Motor neuron (in vitro differentiated cells): ENCODE measurements around the gene CGAS. TPM values are rescaled to one million over a fixed set of nuclear protein-coding genes. Genes with fewer than 3 reads are reported as not detected.
A peak's percentile ranks its signal among the peaks of the same experiment; 100 is the strongest.
"Not testable (repeated sequence)": the region's sequence is repeated elsewhere in the genome, so short reads cannot be mapped to it uniquely, and the experiment has no call there.

ENCODE experiments used
- ATAC-seq, 8 experiments: fragments of 200-7000 bp; cut with Tn5 transposase; replicated peaks in 6 of 8; 2 replicates each; pipeline ENCODE4 v1.8.0; 2021; ENCODE audit warnings: mild to moderate bottlenecking in 8 of 8, moderate library complexity in 8 of 8
- H3K27ac ChIP-seq, 2 donors: fragments of 250-450 bp; sonication (Bioruptor Pico); 2 replicates each; pipeline ENCODE4 v1.9.0; 2021; ENCODE audit warnings: antibody characterized with exemption in 2 of 2, mild to moderate bottlenecking in 2 of 2, moderate library complexity in 1 of 2
- H3K4me1 ChIP-seq, 2 donors: fragments of 250-450 bp; sonication (Bioruptor Pico); replicated peaks in 1 of 2; 2 replicates each; pipeline ENCODE4 v1.6.1; 2021; ENCODE audit warnings: antibody characterized with exemption in 2 of 2, mild to moderate bottlenecking in 2 of 2, moderate library complexity in 1 of 2
- H3K4me3 ChIP-seq, 5 donors: fragments of 250-450 bp; sonication (Bioruptor Pico); 2 replicates each; pipeline ENCODE4 v1.9.0; 2021; ENCODE audit warnings: antibody characterized with exemption in 5 of 5, mild to moderate bottlenecking in 5 of 5, moderate library complexity in 4 of 5
- WGBS, 10 experiments: fragments of 450-650 bp; shearing (Covaris generic); methylation state at CpG; one replicate each; pipeline ENCODE4 v1.0.0; 2022; 5-methylcytosine and 5-hydroxymethylcytosine counted together
- in situ Hi-C, 9 experiments: fragments of 400-800 bp; cut with MboI; loops; one replicate each; pipeline ENCODE4 v1.15.0; 2021; ENCODE audit warnings: low sequenced_read_pairs in 9 of 9, low pct_unique_long_range_greater_than_20kb in 2 of 9; ENCODE audit not compliant: unreplicated experiment in 9 of 9
- total RNA-seq, 8 experiments: library from RNA; unstranded; fragments of 300-600 nt; gene quantifications; 2 replicates each; pipeline versions ENCODE4 v1.2.3 to v1.2.4, GENCODE V29; 2022

CGAS gene
- total RNA-seq, result 1 to 10 TPM in 1 of 8 experiments, under 1 TPM in 7; 0.14 to 1.0 (median 0.28) TPM

DNA sequence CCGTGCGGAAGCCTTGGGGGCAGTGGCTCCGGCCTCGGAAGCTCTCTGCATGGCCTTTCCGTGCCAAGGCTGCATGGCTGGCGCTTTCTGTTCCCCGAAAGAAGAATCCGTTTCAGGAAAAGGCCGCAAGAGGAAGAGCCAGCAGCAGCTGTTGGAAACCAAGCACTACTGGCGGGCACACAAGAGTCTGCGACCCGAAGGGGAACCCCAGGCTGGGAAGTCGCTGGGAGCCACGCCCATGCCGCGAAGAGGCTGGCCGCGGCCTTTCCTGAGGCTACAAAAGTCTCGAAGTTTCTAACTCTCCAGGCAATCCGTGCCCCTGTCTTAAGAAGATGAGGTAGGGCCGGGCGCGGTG lies at the start of gene CGAS:
Gene CGAS, minus strand, starts transcription at position 191 of the 355 bp plus-strand sequence. Its CDS starts 116 bp downstream, at position 75.
- WGBS, 10 experiments, result 13 to 50% (median 38%) methylated on average over 2 to 10 of the region's 23 CpGs; no CpG with 5 or more reads in 5 of the 10 experiments
- no peak within 1 kb of the TSS for H3K27ac ChIP-seq

DNA sequence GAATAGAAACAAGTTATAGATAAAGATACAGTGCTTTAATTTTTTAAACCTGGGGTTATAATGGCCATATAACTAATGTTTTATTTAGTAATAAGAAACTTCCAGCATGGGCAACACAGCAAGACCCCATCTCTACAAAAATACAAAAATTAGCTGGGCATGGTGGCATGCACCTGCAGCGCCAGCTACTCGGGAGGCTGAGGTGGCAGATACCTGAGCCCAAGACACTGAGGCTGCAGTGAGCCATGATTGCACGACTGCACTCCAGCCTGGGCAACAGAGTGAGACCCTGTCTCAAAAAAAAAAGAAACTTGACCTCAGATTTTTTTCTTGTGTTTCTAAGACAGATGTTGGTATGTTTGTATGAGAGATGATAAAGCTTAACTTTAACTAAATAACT lies 45.8 kb upstream of the CGAS start:
- ATAC-seq, result no peak
- no peak overlapping the region for H3K4me3 ChIP-seq
- no peaks in the 10 kb centered on the region for H3K4me1 ChIP-seq
- H3K27ac ChIP-seq, result no peak overlapping the region
- in situ Hi-C loops, result no loop called here
- WGBS, 10 experiments, result 57 to 100% (median 100%) methylated on average over 1 to 3 of the region's 3 CpGs; no CpG with 5 or more reads in 2 of the 10 experiments

More for the DNA sequence above, at the start of gene CGAS:
- Histone ChIP-seq H3K4me1 (no peaks in the 10 kb centered on the region), H3K4me3 (no peak within 1 kb of the TSS)
- in situ Hi-C loops, result no loop called here
- ATAC-seq, result peak in 3 of 8 experiments; percentile 74 to 85 (median 81)

DNA sequence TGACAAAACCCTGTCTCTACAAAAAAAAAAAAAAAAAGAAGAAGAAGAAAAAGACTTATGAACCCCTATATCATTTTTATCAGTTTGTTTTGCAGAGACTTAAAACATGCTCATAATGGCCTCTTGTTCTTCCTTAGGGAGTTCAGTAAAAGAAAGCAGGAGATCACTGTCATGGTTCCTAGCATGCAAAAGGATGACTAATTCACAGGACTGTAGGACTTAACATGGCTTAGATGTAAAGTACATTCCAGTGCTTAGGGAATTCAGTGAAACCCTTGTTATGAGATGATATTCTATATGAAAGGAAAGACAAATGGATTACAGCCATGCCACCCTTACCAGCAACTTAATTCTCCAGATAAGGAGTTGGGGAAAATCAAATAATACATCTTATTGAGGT lies 39.3 kb upstream of the CGAS start:
- no peak for ATAC-seq
- no peaks in the 10 kb centered on the region for H3K4me1 ChIP-seq
- H3K27ac ChIP-seq, result no peak overlapping the region
- in situ Hi-C loops, result no loop called here
- no peak overlapping the region for H3K4me3 ChIP-seq

DNA sequence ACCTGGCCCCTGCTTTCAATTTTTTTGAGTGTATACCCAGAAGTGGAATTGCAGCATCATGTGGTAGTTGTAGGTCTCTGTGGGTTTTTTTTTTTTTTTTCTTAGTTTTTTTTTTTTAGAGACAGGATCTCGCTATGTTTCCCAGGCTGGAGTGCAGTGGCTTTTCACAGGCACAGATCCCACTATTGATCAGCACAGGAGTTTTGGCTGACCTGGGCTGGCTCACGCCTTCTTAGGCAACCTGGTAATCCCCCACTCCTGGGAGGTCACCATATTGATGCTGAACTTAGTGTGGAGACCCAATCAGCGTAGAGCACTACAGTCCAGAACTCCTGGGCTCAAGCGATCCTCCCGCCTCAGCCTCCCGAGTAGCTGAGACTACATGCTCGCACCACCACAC lies 35.4 kb upstream of the CGAS start:
- no peak overlapping the region for H3K27ac ChIP-seq
- 87 to 100% (median 100%) methylated on average over 1 to 7 of the region's 7 CpGs; no CpG with 5 or more reads in 4 of the 10 experiments for WGBS, 10 experiments
- no peak for ATAC-seq
- no peak overlapping the region for H3K4me3 ChIP-seq
- no peaks in the 10 kb centered on the region for H3K4me1 ChIP-seq
- in situ Hi-C loops, result no loop called here

DNA sequence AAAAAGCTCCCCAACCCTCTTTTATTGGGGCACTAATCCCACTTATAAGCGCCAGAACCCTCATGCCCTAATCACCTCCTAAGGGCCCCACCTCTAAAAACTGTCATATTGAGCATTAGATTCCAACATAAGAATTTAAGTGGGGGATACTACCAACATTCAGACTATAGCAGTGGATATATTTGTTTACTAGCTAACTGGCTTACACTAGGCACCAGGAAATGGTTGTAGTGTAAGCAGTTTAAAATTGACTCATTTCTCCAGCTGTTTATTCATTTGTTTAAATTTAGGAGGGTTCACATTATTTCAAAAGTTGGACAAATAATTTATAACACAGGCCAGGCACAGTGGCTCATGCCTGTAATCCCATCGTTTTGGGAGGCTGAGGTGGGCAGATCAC lies 32.3 kb upstream of the CGAS start:
- Histone ChIP-seq H3K27ac (no peak overlapping the region), H3K4me1 (no peaks in the 10 kb centered on the region), H3K4me3 (no peak overlapping the region)
- WGBS, 10 experiments, result 50 to 100% (median 97%) methylated on average over 1 to 2 of the region's 2 CpGs; no CpG with 5 or more reads in 4 of the 10 experiments
- ATAC-seq, result no peak
- in situ Hi-C loops, result no loop called here

DNA sequence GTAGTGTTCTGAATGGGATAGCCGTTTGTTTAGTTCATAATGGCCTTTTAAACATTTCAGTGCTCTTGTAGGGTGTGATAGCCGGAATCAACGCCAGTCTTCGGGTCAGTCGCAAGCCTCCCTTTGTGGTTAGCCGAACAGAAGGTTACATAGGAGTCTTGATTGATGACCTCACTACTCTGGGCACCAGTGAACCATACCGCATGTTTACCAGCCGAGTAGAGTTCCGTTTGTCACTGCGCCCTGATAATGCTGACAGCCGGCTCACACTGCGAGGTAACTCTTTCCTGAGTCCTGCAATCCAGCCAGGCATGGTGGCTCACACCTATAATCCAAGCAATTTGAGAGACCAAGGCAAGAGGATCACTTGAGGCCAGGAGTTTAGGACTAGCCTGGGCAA lies 29.9 kb upstream of the CGAS start:
- H3K4me1 ChIP-seq, result no peaks in the 10 kb centered on the region
- no peak overlapping the region for H3K27ac ChIP-seq
- ATAC-seq, result no peak
- WGBS, 10 experiments, result 0 to 97% (median 94%) methylated on average over 1 to 10 of the region's 12 CpGs
- in situ Hi-C loops, result no loop called here
- no peak overlapping the region for H3K4me3 ChIP-seq

DNA sequence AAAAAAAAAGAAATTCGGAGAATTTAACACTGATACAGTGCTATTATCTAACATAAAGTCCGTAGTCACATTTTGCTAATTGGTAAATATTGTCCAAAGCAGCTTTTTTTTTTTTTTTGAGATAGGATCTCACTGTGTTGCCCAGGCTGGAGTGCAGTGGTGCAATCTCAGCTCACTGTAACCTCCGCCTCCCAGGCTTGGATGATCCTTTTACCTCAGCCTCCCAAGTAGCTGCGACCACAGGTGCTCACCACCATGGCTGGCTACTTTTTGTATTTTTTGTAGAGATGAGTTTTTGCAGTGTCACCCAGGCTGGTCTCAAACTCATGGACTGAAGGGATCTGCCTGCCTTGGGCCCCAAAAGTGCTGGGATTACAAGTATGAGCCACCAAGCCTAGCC lies 25.3 kb upstream of the CGAS start:
- WGBS, 10 experiments, result 90 to 100% (median 100%) methylated on average over 1 to 4 of the region's 4 CpGs; no CpG with 5 or more reads in 3 of the 10 experiments
- Histone ChIP-seq H3K4me3 (no peak overlapping the region), H3K27ac (no peak overlapping the region), H3K4me1 (no peaks in the 10 kb centered on the region)
- no peak for ATAC-seq
- in situ Hi-C loops, result no loop called here

DNA sequence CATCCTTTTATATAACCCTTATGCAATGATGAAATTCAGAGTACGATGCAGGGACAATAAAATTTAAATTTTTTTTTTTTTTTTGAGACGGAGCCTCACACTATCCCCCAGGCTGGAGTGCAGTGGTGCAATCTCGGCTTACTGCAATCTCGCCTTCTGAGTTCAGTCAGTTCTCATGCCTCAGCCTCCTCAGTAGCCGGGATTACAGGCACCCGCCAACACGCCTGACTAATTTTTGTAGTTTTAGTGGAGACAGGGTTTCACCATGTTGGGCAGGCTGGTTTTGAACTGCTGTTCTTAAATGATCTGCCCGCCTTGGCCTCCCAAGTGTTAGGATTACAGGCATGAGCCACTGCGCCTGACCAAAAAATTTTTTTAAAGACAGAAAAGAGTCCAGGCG lies 24.6 kb upstream of the CGAS start:
- no peak for ATAC-seq
- no peak overlapping the region for H3K27ac ChIP-seq
- WGBS, 10 experiments, result 86 to 100% (median 99%) methylated on average over 1 to 8 of the region's 10 CpGs; no CpG with 5 or more reads in 1 of the 10 experiments
- in situ Hi-C loops, result no loop called here
- H3K4me1 ChIP-seq, result no peaks in the 10 kb centered on the region
- H3K4me3 ChIP-seq, result no peak overlapping the region

DNA sequence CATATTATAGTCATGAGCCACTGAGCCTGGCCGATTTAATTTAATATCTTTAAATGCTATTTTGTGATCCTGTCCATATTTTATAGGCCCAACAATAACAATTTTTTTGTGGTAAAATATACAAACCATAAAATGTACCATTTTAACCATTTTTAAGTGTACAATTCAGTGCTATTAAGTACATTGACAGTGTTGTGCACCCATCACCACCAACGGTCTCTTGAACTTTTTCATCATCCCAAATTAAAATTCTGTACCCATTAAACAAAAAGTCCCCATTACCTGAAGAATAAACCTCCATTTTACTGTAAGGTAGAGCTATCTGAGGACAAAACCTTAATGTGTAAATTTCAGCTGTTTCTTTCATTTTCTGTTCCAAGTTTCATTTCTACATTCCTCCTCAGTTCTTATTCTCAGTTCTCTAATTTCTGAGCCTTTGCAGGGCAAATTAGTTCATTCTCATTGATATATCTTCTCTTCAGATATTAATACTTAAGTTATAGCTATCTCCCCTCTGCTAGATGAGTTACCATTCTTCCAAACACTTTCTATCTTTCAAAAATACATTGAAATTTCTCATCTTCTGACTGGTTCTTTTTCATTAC lies 19.7 kb upstream of the CGAS start:
- WGBS, 10 experiments, result 62 to 100% (median 88%) methylated on average over 1 to 2 of the region's 2 CpGs; no CpG with 5 or more reads in 1 of the 10 experiments
- H3K4me3 ChIP-seq, result no peak overlapping the region
- no peak for ATAC-seq
- H3K4me1 ChIP-seq, result no peaks in the 10 kb centered on the region
- no peak overlapping the region for H3K27ac ChIP-seq
- in situ Hi-C loops, result no loop called here

DNA sequence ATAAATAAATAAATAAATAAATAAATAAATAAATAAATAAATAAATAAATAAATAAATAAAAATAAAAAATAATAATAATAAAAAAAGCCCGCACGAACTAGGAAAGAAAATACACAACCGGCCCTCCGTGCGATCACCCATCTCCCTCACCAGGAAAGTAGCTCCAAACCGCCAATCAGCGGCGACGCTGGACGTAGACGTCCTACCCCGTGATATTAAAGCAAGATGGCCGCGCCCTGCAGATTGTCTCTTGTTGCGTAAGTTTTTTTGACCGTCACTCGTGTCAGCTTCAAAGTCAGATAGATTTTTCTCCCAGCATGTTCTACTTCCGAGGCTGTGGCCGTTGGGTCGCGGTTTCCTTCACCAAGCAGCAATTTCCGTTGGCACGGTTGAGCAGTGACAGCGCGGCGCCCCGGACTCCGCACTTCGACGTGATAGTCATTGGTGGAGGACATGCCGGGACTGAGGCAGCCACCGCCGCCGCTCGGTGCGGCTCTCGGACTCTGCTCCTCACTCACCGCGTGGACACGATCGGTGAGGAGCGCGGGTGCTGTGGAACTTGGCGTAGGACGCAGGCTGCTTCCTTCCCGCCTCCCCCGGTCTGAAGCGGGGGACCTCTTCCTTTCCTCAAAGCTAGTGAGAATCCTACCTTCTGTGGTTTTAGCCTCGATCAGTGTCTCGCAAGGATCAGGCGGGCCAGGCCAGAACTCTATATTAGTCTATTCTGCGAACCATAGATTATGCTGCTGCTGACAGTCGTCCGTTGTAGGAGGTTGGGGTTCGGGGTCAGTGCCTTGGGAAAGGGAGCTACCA lies 9.6 kb upstream of the CGAS start, which contains the start of gene MTO1:
Gene MTO1, plus strand, starts transcription at position 201 of the 814 bp plus-strand sequence. Its CDS starts 118 bp downstream, at position 319.
- Histone ChIP-seq H3K4me1 (peaks cover 12 to 19% of the 10 kb centered on the region in 2 donors), H3K4me3 (peak within 1 kb of the TSS; percentile 63 to 93 (median 81)), H3K27ac (peak within 1 kb of the TSS; percentile 89 to 93)
- in situ Hi-C loops, result no loop called here
- peak; percentile 91 to 98 (median 95) for ATAC-seq
- WGBS, 10 experiments, result 0 to 3% (median 0%) methylated on average over 2 to 34 of the region's 55 CpGs; no CpG with 5 or more reads in 2 of the 10 experiments

DNA sequence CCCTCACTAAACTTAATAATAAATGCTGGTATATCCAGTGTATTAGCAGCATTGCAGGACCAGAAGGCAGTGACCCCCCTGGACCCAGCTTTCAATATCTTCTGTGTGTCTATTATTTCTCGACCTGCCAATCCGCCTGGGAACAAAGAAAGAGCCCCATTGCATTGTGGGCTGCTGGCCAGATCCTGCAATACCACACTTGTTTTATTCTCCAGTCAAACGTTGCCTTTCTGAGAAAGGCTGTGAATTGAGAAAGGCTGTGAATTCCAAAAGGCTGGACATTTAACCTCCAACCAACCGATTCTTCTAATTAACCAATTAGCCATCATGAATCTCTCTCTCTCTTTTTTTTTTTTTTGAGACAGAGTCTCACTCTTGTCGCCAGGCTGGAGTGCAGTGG lies 8.0 kb upstream of the CGAS start:
- H3K4me1 ChIP-seq, result peaks cover 12 to 19% of the 10 kb centered on the region in 2 donors
- no peak overlapping the region for H3K4me3 ChIP-seq
- H3K27ac ChIP-seq, result peak overlapping the region in 1 of 2 donors; percentile 49
- 17 to 93% (median 42%) methylated on average over 1 to 4 of the region's 5 CpGs; no CpG with 5 or more reads in 3 of the 10 experiments for WGBS, 10 experiments
- peak in 5 of 8 experiments; percentile 5 to 44 (median 37) for ATAC-seq
- in situ Hi-C loops, result no loop called here

DNA sequence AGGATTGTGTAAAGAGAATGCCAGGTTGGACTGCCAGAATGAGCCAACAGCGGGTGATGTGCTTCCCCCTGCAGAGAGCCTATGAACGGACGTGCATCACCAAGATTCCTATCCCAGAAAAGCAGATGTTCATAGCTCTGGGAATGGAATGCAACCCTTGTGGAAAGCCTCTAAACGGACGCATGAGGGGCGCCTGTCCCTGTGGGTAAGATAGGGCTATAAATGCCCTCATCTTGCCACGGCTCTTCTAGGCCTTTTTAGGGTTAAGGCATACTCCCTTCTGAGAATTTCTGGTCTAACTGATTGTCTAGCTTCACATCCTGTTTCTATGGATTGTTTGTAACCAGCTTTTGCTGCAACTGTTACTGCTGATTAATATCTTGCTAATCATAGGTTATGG lies 7.4 kb upstream of the CGAS start:
- ATAC-seq, H3K27ac ChIP-seq, in situ Hi-C loops, H3K4me3 ChIP-seq: not testable (repeated sequence)
- 55 to 100% (median 97%) methylated on average over 1 to 5 of the region's 7 CpGs; no CpG with 5 or more reads in 4 of the 10 experiments for WGBS, 10 experiments
- H3K4me1 ChIP-seq, result peaks cover 12 to 19% of the 10 kb centered on the region in 2 donors

DNA sequence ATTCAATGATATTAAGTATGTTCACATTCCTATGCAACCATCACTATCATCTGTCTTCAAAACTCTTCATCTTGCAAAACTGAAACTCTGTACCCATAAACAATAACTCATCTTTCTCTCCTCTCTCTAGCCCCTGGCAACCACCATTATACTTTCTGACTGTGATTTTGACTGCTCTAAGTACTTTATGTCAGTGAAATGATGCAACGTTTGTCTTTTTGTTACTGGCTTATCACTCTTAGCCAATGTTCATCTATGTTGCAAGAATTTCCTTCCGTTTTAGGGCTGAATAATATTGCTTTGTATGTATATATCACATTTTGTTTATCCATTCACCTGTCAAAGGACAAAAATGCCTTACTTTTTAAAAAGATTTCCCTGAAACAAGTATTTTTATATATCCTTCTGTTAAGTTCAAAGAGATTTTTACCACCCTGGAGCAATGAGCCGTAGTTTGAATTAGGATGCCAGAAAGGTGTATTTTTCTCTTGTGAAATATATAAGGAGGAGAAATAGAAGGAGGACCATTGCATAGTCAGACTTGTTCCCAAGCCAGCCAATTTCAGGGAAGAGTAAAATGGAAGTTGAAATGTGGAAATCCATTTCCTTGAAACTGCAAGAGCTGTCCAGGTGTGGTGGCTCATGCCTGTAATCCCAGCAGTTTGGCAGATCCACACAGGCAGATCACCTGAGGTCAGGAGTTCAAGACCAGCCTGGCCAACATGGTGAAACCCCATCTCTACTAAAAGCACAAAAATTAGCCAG lies 4.0 kb upstream of the CGAS start:
- H3K27ac ChIP-seq, result no peak overlapping the region
- ATAC-seq, result no peak
- in situ Hi-C loops, result no loop called here
- peaks cover 10 to 11% of the 10 kb centered on the region in 2 donors for H3K4me1 ChIP-seq
- H3K4me3 ChIP-seq, result no peak overlapping the region
- WGBS, 10 experiments, result 43 to 86% (median 71%) methylated on average over 1 to 3 of the region's 3 CpGs
